SK-N-SH (cell line): Measurements from ENCODE around the gene TCN1. TPM values are rescaled to one million over a fixed set of nuclear protein-coding genes. Genes with fewer than 3 reads are reported as not detected.
A peak's percentile ranks its signal among the peaks of the same experiment; 100 is the strongest.

Experiments used
- CTCF ChIA-PET: fragments of 300-600, 350-600 bp; formaldehyde crosslinking; extraction: SDS; loops from one replicate; lab custom pipeline; 2021; lab: Yijun Ruan, JAX
- POLR2A ChIA-PET: fragments of 350-600 bp; sonication (Branson Sonifier 250); formaldehyde crosslinking; extraction: SDS; loops from one replicate; lab custom pipeline; 2020; ENCODE audit warnings: antibody characterized with exemption, inconsistent platforms; lab: Yijun Ruan, JAX
- DNase-seq: peaks from one replicate; pipeline ENCODE4 v3.0.0; 2012
- H2AFZ ChIP-seq: fragments of 200-600 bp; sonication (generic); 2 replicates; pipeline ENCODE4 v1.8.1; 2016; ENCODE audit warnings: antibody characterized with exemption, mild to moderate bottlenecking, low read depth
- H3F3A ChIP-seq: fragments of 200-600 bp; sonication (generic); replicated peaks from 2 replicates; pipeline ENCODE3; 2016; ENCODE audit warnings: antibody characterized with exemption, mild to moderate bottlenecking; ENCODE audit not compliant: insufficient read depth
- H3K27ac ChIP-seq, 2 experiments: fragments of 200-500 bp in 1 of 2; fragments of 200-600 bp in 1 of 2; sonication (Bioruptor generic) in 1 of 2; sonication (generic), shearing (Covaris generic) in 1 of 2; 2 replicates each; pipeline versions ENCODE4 v1.5.1 to v1.6.1; 2014 to 2016; ENCODE audit warnings: low read depth in 2 of 2, inconsistent platforms in 1 of 2, low read length in 1 of 2, mild to moderate bottlenecking in 1 of 2, mixed read lengths in 1 of 2
- H3K27me3 ChIP-seq: fragments of 200-600 bp; sonication (generic), shearing (Covaris generic); 2 replicates; pipeline ENCODE4 v1.6.1; 2016; ENCODE audit warnings: mixed run types; ENCODE audit not compliant: insufficient read depth
- H3K36me3 ChIP-seq, 2 experiments: fragments of 200-500 bp in 1 of 2; fragments of 200-600 bp in 1 of 2; sonication (Bioruptor generic) in 1 of 2; sonication (generic) in 1 of 2; replicated peaks in 1 of 2; 2 replicates each; pipeline versions ENCODE3 to v1.5.1; 2014 to 2016; ENCODE audit warnings: low read length in 1 of 2, mild to moderate bottlenecking in 1 of 2; ENCODE audit not compliant: insufficient read depth in 2 of 2, control insufficient read depth in 1 of 2
- H3K4me1 ChIP-seq, 2 experiments: fragments of 200-500 bp in 1 of 2; fragments of 200-600 bp in 1 of 2; sonication (Bioruptor generic) in 1 of 2; sonication (generic), shearing (Covaris generic) in 1 of 2; 2 replicates each; pipeline versions ENCODE4 v1.5.1 to v1.6.1; 2014 to 2016; ENCODE audit warnings: low read depth in 1 of 2, low read length in 1 of 2, mixed run types in 1 of 2; ENCODE audit not compliant: insufficient read depth in 2 of 2, control insufficient read depth in 1 of 2
- H3K4me2 ChIP-seq: fragments of 200-600 bp; sonication (generic), shearing (Covaris generic); 2 replicates; pipeline ENCODE4 v1.6.1; 2017; ENCODE audit warnings: mixed run types
- H3K4me3 ChIP-seq, 2 experiments: fragments of 200-500 bp in 1 of 2; fragments of 200-600 bp in 1 of 2; sonication (Bioruptor generic) in 1 of 2; sonication (generic), shearing (Covaris generic) in 1 of 2; 2 replicates each; pipeline versions ENCODE4 v1.5.1 to v1.8.1; 2014 to 2016; ENCODE audit warnings: low read depth in 2 of 2, inconsistent platforms in 1 of 2, low read length in 1 of 2, mild to moderate bottlenecking in 1 of 2, mixed read lengths in 1 of 2, moderate library complexity in 1 of 2
- H3K79me2 ChIP-seq: fragments of 200-600 bp; sonication (generic); 2 replicates; pipeline ENCODE4 v1.8.1; 2017; ENCODE audit warnings: mild to moderate bottlenecking; ENCODE audit not compliant: insufficient read depth
- H3K9ac ChIP-seq: fragments of 200-600 bp; sonication (generic); 2 replicates; pipeline ENCODE4 v1.6.1; 2017; ENCODE audit warnings: mixed run types
- H3K9me2 ChIP-seq: fragments of 200-600 bp; sonication (generic); 2 replicates; pipeline ENCODE4 v1.6.1; 2017; ENCODE audit warnings: mixed run types
- H3K9me3 ChIP-seq: fragments of 200-600 bp; sonication (generic); 2 replicates; pipeline ENCODE4 v1.6.1; 2017; ENCODE audit warnings: mixed run types, mild to moderate bottlenecking, moderate library complexity
- H4K20me1 ChIP-seq: fragments of 200-600 bp; sonication (generic); 2 replicates; pipeline ENCODE4 v1.6.1; 2017; ENCODE audit warnings: mild to moderate bottlenecking, mixed run types; ENCODE audit not compliant: insufficient read depth
- ELF1 ChIP-seq: IDR thresholded peaks from 2 replicates; pipeline ENCODE4 v1.4.0; 2012
- EP300 ChIP-seq, 2 experiments: IDR thresholded peaks; 2 replicates each; pipeline versions ENCODE4 v1.4.0 to v1.6.1; 2012; ENCODE audit warnings: borderline replicate concordance in 1 of 2, low read depth in 1 of 2, low read length in 1 of 2
- GABPA ChIP-seq: IDR thresholded peaks from 2 replicates; pipeline ENCODE4 v1.4.0; 2012; ENCODE audit warnings: low read depth, mild to moderate bottlenecking
- JUND ChIP-seq: IDR thresholded peaks from 2 replicates; pipeline ENCODE4 v1.4.0; 2012
- MEF2A ChIP-seq: IDR thresholded peaks from 2 replicates; pipeline ENCODE4 v1.4.0; 2012; ENCODE audit warnings: low read depth, borderline replicate concordance
- NFIC ChIP-seq: IDR thresholded peaks from 2 replicates; pipeline ENCODE4 v1.4.0; 2012; ENCODE audit warnings: borderline replicate concordance
- RXRA ChIP-seq: IDR thresholded peaks from 2 replicates; pipeline ENCODE4 v1.4.0; 2012; ENCODE audit warnings: low read depth, mild to moderate bottlenecking, borderline replicate concordance
- TAF1 ChIP-seq: IDR thresholded peaks from 2 replicates; pipeline ENCODE4 v1.6.1; 2012; ENCODE audit warnings: low read depth, mild to moderate bottlenecking, low read length, moderate library complexity, borderline replicate concordance
- TEAD4 ChIP-seq: IDR thresholded peaks from 2 replicates; pipeline ENCODE4 v1.4.0; 2012; ENCODE audit warnings: mild to moderate bottlenecking, borderline replicate concordance; ENCODE audit not compliant: insufficient read depth
- YY1 ChIP-seq: IDR thresholded peaks from 2 replicates; pipeline ENCODE4 v1.4.0; 2012; ENCODE audit warnings: low read depth, mild to moderate bottlenecking
- WGBS: methylation state at CpG from one replicate; pipeline ENCODE4 v1.1.6; 2017; ENCODE audit warnings: low lambda C conversion rate; 5-methylcytosine and 5-hydroxymethylcytosine counted together
- polyA plus RNA-seq, 3 experiments: library from polyadenylated mRNA; depleted of rRNA; stranded (reverse); fragments of >200 nt; gene quantifications; 2 replicates each; pipeline ENCODE4 v1.2.3, GENCODE V29; 2012
- TF ChIP-seq, protein P1 (sequence below): IDR thresholded peaks from 2 replicates; pipeline ENCODE4 v1.6.1; 2012; ENCODE audit warnings: mild to moderate bottlenecking, low read depth, low read length, moderate library complexity
- TF ChIP-seq, protein P2 (sequence below): IDR thresholded peaks from 2 replicates; pipeline ENCODE4 v1.4.0; 2012; ENCODE audit warnings: low read depth
- TF ChIP-seq, protein P3 (sequence below): fragments of 150-350 bp; IDR thresholded peaks from 2 replicates; pipeline ENCODE4 v1.6.1; 2017; ENCODE audit warnings: antibody characterized with exemption, low read length, low read depth, borderline replicate concordance

Gene TCN1
- polyA plus RNA-seq, 1 of the 3 experiments (the other 2 are of a cell fraction), result 0.03 TPM

DNA sequence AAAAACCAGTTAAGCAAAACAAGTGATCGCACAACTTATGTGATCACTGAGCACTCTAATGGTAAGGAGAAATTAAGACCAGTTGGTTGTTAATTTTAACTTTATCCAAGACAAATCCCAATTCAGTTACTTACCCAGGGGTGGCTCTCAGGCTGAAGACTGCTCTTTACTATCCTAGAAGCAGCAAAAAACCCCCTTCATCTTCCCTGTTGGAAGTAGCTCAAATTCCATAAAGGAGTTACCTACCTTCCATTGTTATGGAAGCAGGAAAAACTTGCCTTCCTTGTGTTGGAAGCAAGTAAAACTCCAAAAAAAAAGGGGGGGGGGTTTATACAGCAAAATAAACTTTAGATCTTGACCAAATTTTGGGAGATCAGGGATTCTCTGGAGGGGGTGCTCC is 50.5 kb downstream of the TCN1 start (continued):
- TF ChIP-seq, protein P1, sequence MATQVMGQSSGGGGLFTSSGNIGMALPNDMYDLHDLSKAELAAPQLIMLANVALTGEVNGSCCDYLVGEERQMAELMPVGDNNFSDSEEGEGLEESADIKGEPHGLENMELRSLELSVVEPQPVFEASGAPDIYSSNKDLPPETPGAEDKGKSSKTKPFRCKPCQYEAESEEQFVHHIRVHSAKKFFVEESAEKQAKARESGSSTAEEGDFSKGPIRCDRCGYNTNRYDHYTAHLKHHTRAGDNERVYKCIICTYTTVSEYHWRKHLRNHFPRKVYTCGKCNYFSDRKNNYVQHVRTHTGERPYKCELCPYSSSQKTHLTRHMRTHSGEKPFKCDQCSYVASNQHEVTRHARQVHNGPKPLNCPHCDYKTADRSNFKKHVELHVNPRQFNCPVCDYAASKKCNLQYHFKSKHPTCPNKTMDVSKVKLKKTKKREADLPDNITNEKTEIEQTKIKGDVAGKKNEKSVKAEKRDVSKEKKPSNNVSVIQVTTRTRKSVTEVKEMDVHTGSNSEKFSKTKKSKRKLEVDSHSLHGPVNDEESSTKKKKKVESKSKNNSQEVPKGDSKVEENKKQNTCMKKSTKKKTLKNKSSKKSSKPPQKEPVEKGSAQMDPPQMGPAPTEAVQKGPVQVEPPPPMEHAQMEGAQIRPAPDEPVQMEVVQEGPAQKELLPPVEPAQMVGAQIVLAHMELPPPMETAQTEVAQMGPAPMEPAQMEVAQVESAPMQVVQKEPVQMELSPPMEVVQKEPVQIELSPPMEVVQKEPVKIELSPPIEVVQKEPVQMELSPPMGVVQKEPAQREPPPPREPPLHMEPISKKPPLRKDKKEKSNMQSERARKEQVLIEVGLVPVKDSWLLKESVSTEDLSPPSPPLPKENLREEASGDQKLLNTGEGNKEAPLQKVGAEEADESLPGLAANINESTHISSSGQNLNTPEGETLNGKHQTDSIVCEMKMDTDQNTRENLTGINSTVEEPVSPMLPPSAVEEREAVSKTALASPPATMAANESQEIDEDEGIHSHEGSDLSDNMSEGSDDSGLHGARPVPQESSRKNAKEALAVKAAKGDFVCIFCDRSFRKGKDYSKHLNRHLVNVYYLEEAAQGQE, result no peak
- no peak for TF ChIP-seq ELF1
- TF ChIP-seq, protein P2, sequence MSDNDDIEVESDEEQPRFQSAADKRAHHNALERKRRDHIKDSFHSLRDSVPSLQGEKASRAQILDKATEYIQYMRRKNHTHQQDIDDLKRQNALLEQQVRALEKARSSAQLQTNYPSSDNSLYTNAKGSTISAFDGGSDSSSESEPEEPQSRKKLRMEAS, result no peak
- TF ChIP-seq, protein P3, sequence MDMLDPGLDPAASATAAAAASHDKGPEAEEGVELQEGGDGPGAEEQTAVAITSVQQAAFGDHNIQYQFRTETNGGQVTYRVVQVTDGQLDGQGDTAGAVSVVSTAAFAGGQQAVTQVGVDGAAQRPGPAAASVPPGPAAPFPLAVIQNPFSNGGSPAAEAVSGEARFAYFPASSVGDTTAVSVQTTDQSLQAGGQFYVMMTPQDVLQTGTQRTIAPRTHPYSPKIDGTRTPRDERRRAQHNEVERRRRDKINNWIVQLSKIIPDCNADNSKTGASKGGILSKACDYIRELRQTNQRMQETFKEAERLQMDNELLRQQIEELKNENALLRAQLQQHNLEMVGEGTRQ, result no peak
- no peak for TF ChIP-seq YY1
- TF ChIP-seq, all 33 proteins: peak for 0

DNA sequence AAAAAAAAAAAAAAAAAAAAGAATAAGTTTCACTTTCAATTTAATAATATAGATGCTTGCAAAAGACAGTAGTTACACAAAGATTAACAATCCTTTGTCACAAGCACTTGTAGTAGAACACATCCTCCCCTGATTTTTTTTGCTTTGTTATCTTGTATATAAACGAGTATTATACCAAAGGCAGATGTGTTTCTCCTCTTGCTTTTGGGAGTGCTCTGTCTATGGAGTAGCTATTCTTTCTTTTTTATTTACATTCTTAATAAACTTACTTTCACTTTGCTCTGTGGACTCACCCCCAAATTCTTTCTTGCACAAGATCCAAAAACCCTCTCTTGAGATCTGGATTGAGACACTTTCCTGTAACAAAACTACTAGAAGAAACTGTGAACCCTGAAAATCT is 52.3 kb downstream of the TCN1 start:
- peaks cover 1% of the 10 kb centered on the region for H3F3A ChIP-seq
- no peaks in the 10 kb centered on the region for H3K9me2 ChIP-seq
- no peak overlapping the region for H3K27ac ChIP-seq
- peaks cover 0 to 5% of the 10 kb centered on the region in 2 experiments; a peak in 2 of 4 replicates for H3K4me1 ChIP-seq
- ChIA-PET POLR2A (no interaction called here), CTCF (no interaction called here)
- no peaks in the 10 kb centered on the region for H4K20me1 ChIP-seq
- no peak overlapping the region for H3K9ac ChIP-seq
- no peak for DNase-seq
- H3K79me2 ChIP-seq, result peaks cover 12% of the 10 kb centered on the region
- no peaks in the 10 kb centered on the region for H3K9me3 ChIP-seq
- 0 out of 4 replicates have a peak overlapping the region, but pooled peaks of 1 of the 2 experiments have one; percentile 10 for H3K4me3 ChIP-seq
- no peaks in the 10 kb centered on the region for H3K27me3 ChIP-seq
- H3K4me2 ChIP-seq, result no peak overlapping the region
- no peak overlapping the region for H2AFZ ChIP-seq
- TF ChIP-seq MEF2A, result no peak
- TF ChIP-seq NFIC, result no peak
- TF ChIP-seq, protein P2, result no peak
- TF ChIP-seq EP300 (IDR thresholded peaks at IDR 0.05; ENCODE audit: borderline replicate concordance in 1 of 2, low read depth in 1 of 2, low read length in 1 of 2), result no peak
- no peak for TF ChIP-seq TEAD4
- TF ChIP-seq RXRA, result no peak
- no peak for TF ChIP-seq JUND
- no peak for TF ChIP-seq TAF1
- no peak for TF ChIP-seq GABPA
- TF ChIP-seq, all 33 proteins: peak for 0
- H3K36me3 ChIP-seq, result peaks cover 0 to 3% of the 10 kb centered on the region in 2 experiments
- 36% methylated on average over 1 of the region's 1 CpG for WGBS
